Left cardiac atrium (tissue), 4 donors: Measurements from ENCODE around the gene GMFB. TPM values are rescaled to one million over a fixed set of nuclear protein-coding genes. Genes with fewer than 3 reads are reported as not detected.
"Not testable (repeated sequence)": the region's sequence is repeated elsewhere in the genome, so short reads cannot be mapped to it uniquely, and the experiment has no call there.

Experiments
- ATAC-seq, 2 donors: fragments of 200-7000 bp; cut with Tn5 transposase; one replicate each; pipeline ENCODE4 v1.9.1; 2020; ENCODE audit warnings: mild to moderate bottlenecking in 2 of 2, moderate library complexity in 2 of 2
- DNase-seq: peaks from one replicate; pipeline ENCODE4 v3.0.0-alpha.2; 2020
- intact Hi-C, 2 donors: fragments of 100-400 bp; cut with DNase I; formaldehyde crosslinking; loops; one replicate each; pipeline versions ENCODE4 v1.14.1 to v1.15.1; 2022 to 2023
- total RNA-seq, 2 donors: library from RNA; stranded (reverse); fragmentation: NEBNext Ultra II Directional; extraction: Animal tissue kit (Norgen Biotek cat#: 25700); gene quantifications; one replicate each; pipeline ENCODE4 v1.2.1, GENCODE V29; 2021
- donor health status: DM: no; HTN: yes; CAD: no.
- donor health status: DM: no; HTN: yes; CAD: no; lungs with severe emphysema.
- donor health status: DM: yes; HTN: yes; CAD: no.
- donor health status: Dilated cardiomyopathy.

GMFB gene
- total RNA-seq, 2 donors from 2014 or later = 31.3 to 32.7 TPM

DNA sequence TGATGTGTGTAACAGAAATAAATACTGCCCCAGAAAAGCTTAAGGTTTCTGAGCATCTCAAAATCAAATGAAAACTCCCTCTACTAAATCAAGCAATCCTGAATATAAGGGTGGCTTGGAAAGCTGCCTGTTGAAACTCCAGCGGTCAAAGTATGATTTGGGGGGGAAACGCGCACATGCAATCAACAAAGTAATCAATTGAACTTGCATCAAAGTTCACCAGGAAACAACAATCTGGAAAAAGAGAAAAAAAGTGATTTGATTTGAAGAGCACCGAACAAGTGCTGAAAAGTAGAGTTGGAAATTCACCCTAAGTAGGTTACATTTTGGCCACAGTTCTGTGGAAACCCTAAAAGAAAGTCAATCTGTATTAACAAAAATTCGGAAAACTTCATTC is 48.3 kb downstream of the GMFB start:
- no peak for DNase-seq
- ATAC-seq = no peak
- intact Hi-C loops = no loop called here

GRCh38 chr14:54440037-54440436 is 48.7 kb downstream of the GMFB start:
- ATAC-seq = no peak
- intact Hi-C loops = no loop called here
- no peak for DNase-seq

GRCh38 chr14:54438703-54439102 is 50.1 kb downstream of the GMFB start:
- intact Hi-C loops = no loop called here
- DNase-seq = no peak
- no peak for ATAC-seq

DNA sequence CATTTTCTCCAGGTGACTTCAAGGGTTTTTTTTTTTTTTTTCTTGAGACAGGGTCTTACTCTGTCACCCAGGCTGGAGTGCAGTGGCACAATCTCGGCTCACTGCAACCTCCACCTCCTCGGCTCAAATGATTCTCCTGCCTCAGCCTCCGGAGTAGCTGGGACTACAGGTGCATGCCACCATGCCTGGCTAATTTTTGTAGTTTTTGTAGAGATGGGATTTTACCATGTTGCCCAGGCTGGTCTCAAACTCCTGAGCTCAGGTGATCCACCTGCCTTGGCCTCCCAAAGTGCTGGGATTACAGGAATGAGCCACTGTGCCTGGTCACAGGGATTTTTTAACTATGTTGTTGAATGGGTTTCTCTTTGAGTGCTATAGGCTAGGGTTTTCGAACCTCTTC is 50.8 kb downstream of the GMFB start:
- intact Hi-C loops, DNase-seq, ATAC-seq: not testable (repeated sequence)

GRCh38 chr14:54435500-54435981 is 53.2 kb downstream of the GMFB start:
- intact Hi-C loops = no loop called here
- DNase-seq = no peak
- peak in 1 of 2 donors; percentile 42 for ATAC-seq

DNA sequence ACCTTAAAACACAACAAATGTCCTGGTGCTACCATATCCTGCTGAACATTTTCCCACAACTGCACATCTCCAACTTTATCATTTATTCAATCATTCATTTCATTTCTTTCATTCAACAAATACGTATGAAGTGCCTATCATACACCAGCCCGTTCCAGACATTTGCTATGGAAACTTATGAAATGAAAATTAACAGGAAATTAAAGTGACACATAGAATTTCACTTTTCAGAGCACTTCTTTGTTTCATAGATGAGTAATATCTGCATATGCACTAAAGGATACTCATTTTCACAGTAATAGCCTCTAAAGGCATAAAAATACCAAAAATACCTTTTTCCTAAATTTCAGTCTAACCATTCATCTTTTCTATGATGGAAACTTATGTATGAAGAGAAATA is 60.3 kb downstream of the GMFB start:
- intact Hi-C loops = no loop called here
- ATAC-seq (no peak), DNase-seq (no peak)

GRCh38 chr14:54427871-54428270 is 60.9 kb downstream of the GMFB start:
- intact Hi-C loops = no loop called here
- no peak for DNase-seq
- ATAC-seq = peak; percentile 77 to 91

DNA sequence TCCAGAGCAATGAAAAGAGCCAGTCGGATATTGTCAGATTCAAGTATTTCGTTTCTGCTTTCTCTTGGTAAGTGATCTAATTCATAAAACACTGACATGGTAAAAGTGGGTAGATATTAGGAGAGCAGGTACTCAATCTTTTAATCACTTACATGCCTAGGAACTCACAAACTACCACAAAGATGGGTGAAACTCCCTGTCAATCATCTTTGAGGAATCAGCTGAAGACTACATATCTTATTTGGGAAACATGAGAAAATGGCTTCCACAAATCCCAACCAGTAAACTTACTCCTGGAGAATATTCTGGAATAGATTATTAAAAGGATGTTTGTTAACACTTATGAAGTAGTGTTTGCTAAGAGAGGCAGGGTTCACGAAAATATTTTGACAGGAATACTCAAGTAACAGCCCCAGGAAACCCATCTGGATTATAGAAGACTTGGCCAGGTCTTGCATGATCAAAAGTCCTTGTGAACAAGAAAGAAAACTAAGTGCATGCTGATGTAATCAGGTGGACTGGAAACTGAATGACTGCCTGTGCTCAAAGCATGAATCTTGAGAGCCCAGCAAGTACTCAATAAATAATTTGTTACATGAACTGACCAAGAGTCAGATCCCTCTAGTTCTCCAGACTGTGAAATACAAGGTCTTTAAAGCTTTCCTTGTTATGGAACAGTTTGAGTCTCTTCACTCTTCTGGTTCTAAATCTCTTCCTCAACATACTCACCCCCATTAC is 63.1 kb downstream of the GMFB start:
- DNase-seq (no peak), ATAC-seq (no peak)
- intact Hi-C loops = no loop called here

DNA sequence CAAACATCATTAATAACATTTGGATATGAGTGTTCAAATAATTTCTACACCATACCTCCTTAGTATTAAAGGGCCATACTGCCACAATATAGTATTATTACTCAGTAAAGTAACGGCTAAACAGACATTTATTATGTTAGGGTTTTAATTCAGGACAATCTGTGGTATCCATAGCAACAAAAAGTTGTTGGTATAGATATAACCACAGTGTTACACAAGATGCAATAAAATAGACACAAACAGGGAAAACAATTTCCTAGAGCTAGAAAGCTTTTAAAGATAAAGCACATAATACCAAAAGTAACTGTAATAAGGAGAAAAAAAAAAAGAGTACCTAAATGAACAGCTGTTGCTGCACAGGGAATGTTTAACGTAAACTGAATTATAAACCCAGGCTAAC is 63.7 kb downstream of the GMFB start:
- no peak for DNase-seq
- ATAC-seq = no peak
- intact Hi-C loops = no loop called here

Other genes starting within 250 kb of the GMFB start
- gene CDKN3, start 92.0 kb downstream of the GMFB start, total RNA-seq = 1 to 10 TPM; 6.9 to 7.9 TPM
- gene CNIH1, start 47.6 kb downstream of the GMFB start, total RNA-seq = 10 to 100 TPM; 89.5 to 93.4 TPM
- gene CGRRF1, start 20.9 kb upstream of the GMFB start, total RNA-seq = 10 to 100 TPM; 20.1 to 29.8 TPM
- gene SAMD4A, start 78.1 kb upstream of the GMFB start, total RNA-seq = 100 to 1,000 TPM; 103 to 118 TPM